Measurements from ENCODE around the gene NUDC. TPM values are rescaled to one million over a fixed set of nuclear protein-coding genes. Genes with fewer than 3 reads are reported as not detected.

The NUDC gene
- total RNA-seq, 2 experiments from 2014 or later, result 65.7 to 106 TPM

- TF ChIP-seq CTCF (conservative IDR thresholded peaks at IDR 0.05; ENCODE audit: low read length), result no peak
- no peak for TF ChIP-seq EZH2phosphoT487 (IDR thresholded peaks at IDR 0.05; ENCODE audit: borderline replicate concordance, low read depth, low read length)
- intact Hi-C loops (cut with micrococcal nuclease; ENCODE audit: unreplicated experiment), result no loop called here
- H3K9me2 ChIP-seq (ENCODE audit: insufficient read depth, low read length), result no peaks in the 10 kb centered on the region
- DNase-seq (ENCODE audit: low spot score), result no peak
- no peak overlapping the region for H3K4me3 ChIP-seq (ENCODE audit: low read depth, low read length, poor library complexity, severe bottlenecking)
- H3K27ac ChIP-seq (ENCODE audit: low read depth, low read length, poor library complexity, severe bottlenecking), result no peak overlapping the region
- no peaks in the 10 kb centered on the region for H3K4me1 ChIP-seq (ENCODE audit: insufficient read depth, low read length, poor library complexity, severe bottlenecking)
- H4K20me1 ChIP-seq (ENCODE audit: insufficient read depth, low read length), result no peaks in the 10 kb centered on the region
- peaks cover 12% of the 10 kb centered on the region for H3K36me3 ChIP-seq (ENCODE audit: insufficient read depth, low read length)
- ChIA-PET POLR2A (interaction anchor here (0.6 kb wide), 1 partner anchor 31 kb away, joined by 3 read pairs; no protein-coding TSS in a partner anchor), CTCF (ENCODE audit: unreplicated experiment) (no interaction called here)
- no TSS peak for BruUV-seq (replicated peaks)
- no peak overlapping the region for H2AFZ ChIP-seq (ENCODE audit: low read length)
- H3K79me2 ChIP-seq (ENCODE audit: insufficient read depth, low read depth, low read length), result no peaks in the 10 kb centered on the region
- H3K9me3 ChIP-seq (ENCODE audit: low read length), result no peaks in the 10 kb centered on the region
- H3K4me2 ChIP-seq (ENCODE audit: low read length), result no peak overlapping the region
Observed at GRCh38 chr1:26951216-26951615, 29.7 kb downstream of the NUDC start.

- DNase-seq (ENCODE audit: low spot score), result no peak
- no peak overlapping the region for H3K4me3 ChIP-seq (ENCODE audit: low read depth, low read length, poor library complexity, severe bottlenecking)
- peaks cover 5% of the 10 kb centered on the region for H3K36me3 ChIP-seq (ENCODE audit: insufficient read depth, low read length)
- no peaks in the 10 kb centered on the region for H4K20me1 ChIP-seq (ENCODE audit: insufficient read depth, low read length)
- intact Hi-C loops (cut with micrococcal nuclease; ENCODE audit: unreplicated experiment), result no loop called here
- no peak for TF ChIP-seq CTCF (conservative IDR thresholded peaks at IDR 0.05; ENCODE audit: low read length)
- TF ChIP-seq EZH2phosphoT487 (IDR thresholded peaks at IDR 0.05; ENCODE audit: borderline replicate concordance, low read depth, low read length), result no peak
- H3K27ac ChIP-seq (ENCODE audit: low read depth, low read length, poor library complexity, severe bottlenecking), result no peak overlapping the region
- POLR2A ChIA-PET, result no interaction called here
- no peaks in the 10 kb centered on the region for H3K79me2 ChIP-seq (ENCODE audit: insufficient read depth, low read depth, low read length)
- BruUV-seq (replicated peaks), result no TSS peak
- no peak overlapping the region for H3K4me2 ChIP-seq (ENCODE audit: low read length)
- no peaks in the 10 kb centered on the region for H3K9me2 ChIP-seq (ENCODE audit: insufficient read depth, low read length)
- H2AFZ ChIP-seq (ENCODE audit: low read length), result no peak overlapping the region
- H3K9me3 ChIP-seq (ENCODE audit: low read length), result no peaks in the 10 kb centered on the region
- CTCF ChIA-PET (ENCODE audit: unreplicated experiment), result no interaction called here
- H3K4me1 ChIP-seq (ENCODE audit: insufficient read depth, low read length, poor library complexity, severe bottlenecking), result no peaks in the 10 kb centered on the region
Observed at GRCh38 chr1:26951821-26952497, 30.4 kb downstream of the NUDC start.

- H3K4me2 ChIP-seq (ENCODE audit: low read length), result no peak overlapping the region
- BruUV-seq (replicated peaks), result no TSS peak
- no peak overlapping the region for H2AFZ ChIP-seq (ENCODE audit: low read length)
- ChIA-PET CTCF (ENCODE audit: unreplicated experiment) (no interaction called here), POLR2A (no interaction called here)
- no peaks in the 10 kb centered on the region for H3K9me3 ChIP-seq (ENCODE audit: low read length)
- no peaks in the 10 kb centered on the region for H3K9me2 ChIP-seq (ENCODE audit: insufficient read depth, low read length)
- TF ChIP-seq CTCF (conservative IDR thresholded peaks at IDR 0.05; ENCODE audit: low read length) (no peak), EZH2phosphoT487 (IDR thresholded peaks at IDR 0.05; ENCODE audit: borderline replicate concordance, low read depth, low read length) (no peak)
- H4K20me1 ChIP-seq (ENCODE audit: insufficient read depth, low read length), result no peaks in the 10 kb centered on the region
- H3K4me1 ChIP-seq (ENCODE audit: insufficient read depth, low read length, poor library complexity, severe bottlenecking), result no peaks in the 10 kb centered on the region
- H3K79me2 ChIP-seq (ENCODE audit: insufficient read depth, low read depth, low read length), result no peaks in the 10 kb centered on the region
- H3K4me3 ChIP-seq (ENCODE audit: low read depth, low read length, poor library complexity, severe bottlenecking), result no peak overlapping the region
- intact Hi-C loops (cut with micrococcal nuclease; ENCODE audit: unreplicated experiment), result no loop called here
- no peak overlapping the region for H3K27ac ChIP-seq (ENCODE audit: low read depth, low read length, poor library complexity, severe bottlenecking)
- no peak for DNase-seq (ENCODE audit: low spot score)
- H3K36me3 ChIP-seq (ENCODE audit: insufficient read depth, low read length), result no peaks in the 10 kb centered on the region
Observed at GRCh38 chr1:26953374-26953773, 31.8 kb downstream of the NUDC start.

Measured in OCI-LY7 (cell line).